Keratinocyte (primary cell): Measurements from ENCODE around the gene NUP107. TPM values are rescaled to one million over a fixed set of nuclear protein-coding genes. Genes with fewer than 3 reads are reported as not detected.

ENCODE experiments used
- DNase-seq: peaks from one replicate; pipeline ENCODE4 v3.0.0-alpha.2; 2011; ENCODE audit warnings: low read depth, missing footprints, low spot score
- FAIRE-seq: peaks from 2 replicates; lab custom pipeline; 2011; peaks lifted over from hg19 to GRCh38; lab: Jason Lieb, UNC
- H2AFZ ChIP-seq: 2 replicates; pipeline ENCODE4 v1.6.0; 2012; ENCODE audit warnings: low read length, control low read depth, inconsistent platforms; ENCODE audit not compliant: control insufficient read depth
- H3K27ac ChIP-seq: 2 replicates; pipeline ENCODE4 v1.5.1; 2011; ENCODE audit warnings: low read length; ENCODE audit not compliant: control insufficient read depth, insufficient read depth
- H3K27me3 ChIP-seq: 3 replicates; pipeline ENCODE4 v1.6.0; 2011; ENCODE audit warnings: low read length; ENCODE audit not compliant: control insufficient read depth, insufficient read depth; ENCODE audit errors: extremely low read depth
- H3K36me3 ChIP-seq, 2 experiments: 2 replicates in 1 of 2; 3 replicates in 1 of 2; pipeline ENCODE4 v1.5.1; 2011; ENCODE audit warnings: low read length in 2 of 2, mild to moderate bottlenecking in 1 of 2; ENCODE audit not compliant: control insufficient read depth in 2 of 2, insufficient read depth in 2 of 2; ENCODE audit errors: extremely low read depth in 1 of 2
- H3K4me1 ChIP-seq: 3 replicates; pipeline ENCODE4 v1.5.1; 2011; ENCODE audit warnings: low read length; ENCODE audit not compliant: control insufficient read depth, insufficient read depth; ENCODE audit errors: extremely low read depth
- H3K4me2 ChIP-seq: 3 replicates; pipeline ENCODE4 v1.6.0; 2011; ENCODE audit warnings: low read depth, low read length; ENCODE audit not compliant: control insufficient read depth, insufficient read depth; ENCODE audit errors: extremely low read depth
- H3K4me3 ChIP-seq, 3 experiments: fragments of 200-600 bp in 1 of 3; sonication (generic) in 1 of 3; 2 replicates in 2 of 3; 3 replicates in 1 of 3; pipeline ENCODE4 v1.5.1; 2011 to 2016; ENCODE audit warnings: low read length in 3 of 3, mild to moderate bottlenecking in 3 of 3, control low read depth in 2 of 3, inconsistent platforms in 1 of 3, low read depth in 1 of 3, mixed read lengths in 1 of 3, mixed run types in 1 of 3, moderate library complexity in 1 of 3; ENCODE audit not compliant: control insufficient read depth in 2 of 3, insufficient read depth in 2 of 3; ENCODE audit errors: extremely low read depth in 1 of 3
- H3K79me2 ChIP-seq: 2 replicates; pipeline ENCODE4 v1.6.0; 2012; ENCODE audit warnings: low read length; ENCODE audit not compliant: control insufficient read depth, insufficient read depth
- H3K9ac ChIP-seq: 3 replicates; pipeline ENCODE4 v1.6.0; 2011; ENCODE audit warnings: low read length; ENCODE audit not compliant: control insufficient read depth, insufficient read depth; ENCODE audit errors: extremely low read depth
- H3K9me1 ChIP-seq: 3 replicates; pipeline ENCODE4 v1.6.0; 2011; ENCODE audit warnings: low read length; ENCODE audit not compliant: control insufficient read depth, insufficient read depth; ENCODE audit errors: extremely low read depth
- H3K9me3 ChIP-seq: 2 replicates; pipeline ENCODE4 v1.5.1; 2012; ENCODE audit warnings: low read depth, low read length; ENCODE audit not compliant: control insufficient read depth
- H4K20me1 ChIP-seq: 3 replicates; pipeline ENCODE4 v1.6.0; 2011; ENCODE audit warnings: low read length; ENCODE audit not compliant: control insufficient read depth, insufficient read depth; ENCODE audit errors: extremely low read depth
- CTCF ChIP-seq, 3 experiments: IDR thresholded peaks in 1 of 3; conservative IDR thresholded peaks in 1 of 3; optimal IDR thresholded peaks in 1 of 3; 2 replicates in 2 of 3; 3 replicates in 1 of 3; pipeline versions ENCODE3 to v1.5.1; 2011; ENCODE audit warnings: low read length in 3 of 3, mild to moderate bottlenecking in 3 of 3, moderate library complexity in 2 of 3, control low read depth in 1 of 3, inconsistent platforms in 1 of 3; ENCODE audit not compliant: insufficient read depth in 2 of 3; ENCODE audit errors: extremely low read depth in 1 of 3
- EZH2 ChIP-seq: IDR thresholded peaks from one replicate; pipeline ENCODE4 v1.6.1; 2012; ENCODE audit warnings: inconsistent platforms, mild to moderate bottlenecking, low read length, moderate library complexity
- dilution Hi-C: fragments of 300-500 bp; cut with MboI; formaldehyde crosslinking; loops from one replicate; pipeline ENCODE4 v1.7.0; 2020; ENCODE audit warnings: low sequenced_read_pairs; ENCODE audit not compliant: extremely low pct_ligation_motif_present
- polyA plus RNA-seq, 5 experiments: library from polyadenylated mRNA; depleted of rRNA in 3 of 5; stranded (reverse) in 3 of 5; stranded (forward) in 1 of 5; unstranded in 1 of 5; fragments of >200 nt; gene quantifications; 1 replicate in 1 of 5; 2 replicates in 3 of 5; 3 replicates in 1 of 5; pipeline versions ENCODE4 v1.2.1 to v1.2.3, GENCODE V29; 2011 to 2012; ENCODE audit warnings: missing spikeins in 2 of 5, low read depth in 1 of 5, low replicate concordance in 1 of 5

Gene NUP107
- polyA plus RNA-seq, 1 donor (not counting 4 experiments of a cell fraction or from before 2014, with no cell fraction given), result 71.7 TPM

- no peak overlapping the region for H3K4me2 ChIP-seq
- H3K27ac ChIP-seq, result no peak overlapping the region
- H4K20me1 ChIP-seq, result peaks cover 10% of the 10 kb centered on the region
- no peaks in the 10 kb centered on the region for H3K4me1 ChIP-seq
- no peaks in the 10 kb centered on the region for H3K27me3 ChIP-seq
- peaks cover 5% of the 10 kb centered on the region for H3K9me1 ChIP-seq
- no peak overlapping the region for H2AFZ ChIP-seq
- H3K9me3 ChIP-seq, result no peaks in the 10 kb centered on the region
- peaks cover 82% of the 10 kb centered on the region for H3K79me2 ChIP-seq
- TF ChIP-seq CTCF (optimal IDR thresholded peaks at IDR 0.05 in 1 of 3, IDR thresholded peaks at IDR 0.05 in 1 of 3, conservative IDR thresholded peaks at IDR 0.05 in 1 of 3; ENCODE audit: extremely low read depth in 1 of 3, insufficient read depth in 2 of 3, low read length in 3 of 3) (no peak), EZH2 (no peak)
- H3K9ac ChIP-seq, result no peak overlapping the region
- no peak for DNase-seq
- peaks cover 10 to 25% of the 10 kb centered on the region in 2 experiments for H3K36me3 ChIP-seq
- no peak for FAIRE-seq
- dilution Hi-C loops, result no loop called here
- no peak overlapping the region for H3K4me3 ChIP-seq
Measured at GRCh38 chr12:68646484-68646883, 40.3 kb upstream of the NUP107 start.

- Histone ChIP-seq H3K79me2 (peaks cover 72% of the 10 kb centered on the region), H2AFZ (no peak overlapping the region), H3K36me3 (peaks cover 10 to 28% of the 10 kb centered on the region in 2 experiments), H3K4me1 (no peaks in the 10 kb centered on the region), H3K9ac (no peak overlapping the region), H3K4me2 (no peak overlapping the region), H4K20me1 (peaks cover 9% of the 10 kb centered on the region), H3K9me3 (no peaks in the 10 kb centered on the region), H3K27ac (no peak overlapping the region), H3K27me3 (no peaks in the 10 kb centered on the region), H3K4me3 (no peak overlapping the region), H3K9me1 (peaks cover 3% of the 10 kb centered on the region)
- TF ChIP-seq CTCF (optimal IDR thresholded peaks at IDR 0.05 in 1 of 3, IDR thresholded peaks at IDR 0.05 in 1 of 3, conservative IDR thresholded peaks at IDR 0.05 in 1 of 3; ENCODE audit: extremely low read depth in 1 of 3, insufficient read depth in 2 of 3, low read length in 3 of 3) (no peak), EZH2 (no peak)
- DNase-seq (no peak), FAIRE-seq (no peak)
- dilution Hi-C loops, result no loop called here
Measured at GRCh38 chr12:68647507-68647906, 39.3 kb upstream of the NUP107 start.
